HG02852 (cell line): ENCODE data around the gene MBLAC1.
A peak's percentile ranks its signal among the peaks of the same experiment; 100 is the strongest.

Experiments
- ATAC-seq: cut with Tn5 transposase; IDR thresholded peaks from one replicate; pipeline ENCODE4 v1.9.1; 2021; ENCODE audit warnings: mild to moderate bottlenecking, moderate library complexity; ENCODE audit not compliant: unreplicated experiment

The MBLAC1 gene

GRCh38 chr7:100152937-100153666 lies 26.3 kb downstream of the MBLAC1 start:
- no peak for ATAC-seq

GRCh38 chr7:100153708-100154535 lies 27.2 kb downstream of the MBLAC1 start:
- ATAC-seq, result no peak

GRCh38 chr7:100154651-100155491 lies 28.1 kb downstream of the MBLAC1 start:
- no peak for ATAC-seq

- no peak for ATAC-seq
These were observed 29.0 kb downstream of the MBLAC1 start for GRCh38 chr7:100155553-100156317.

- no peak for ATAC-seq
These were observed 29.7 kb downstream of the MBLAC1 start for GRCh38 chr7:100156331-100157068.

DNA sequence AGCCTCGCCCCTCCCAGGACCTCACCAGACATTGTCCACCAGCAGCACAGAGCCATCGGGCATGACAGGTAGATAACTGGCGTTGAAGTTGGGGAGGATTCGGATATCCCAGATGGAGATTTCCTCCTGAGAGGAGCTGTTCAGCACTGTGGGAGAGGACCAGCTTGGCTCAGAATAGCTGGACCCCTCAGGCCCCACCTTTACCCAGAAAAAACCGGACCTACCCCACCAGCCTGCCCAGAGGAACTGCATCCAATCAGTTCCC lies 30.2 kb downstream of the MBLAC1 start:
- ATAC-seq, result no peak

- ATAC-seq, result no peak
These were observed 30.8 kb downstream of the MBLAC1 start for GRCh38 chr7:100157334-100158228.

- peak; percentile 85 for ATAC-seq
These were observed 31.7 kb downstream of the MBLAC1 start, which contains the start of gene TRAPPC14 for GRCh38 chr7:100158229-100159098. Gene TRAPPC14, minus strand, starts transcription at chr7:100158723. Its CDS starts 224 bp downstream, at chr7:100158499.

- no peak for ATAC-seq
These were observed 32.4 kb downstream of the MBLAC1 start for GRCh38 chr7:100159099-100159623.

- no peak for ATAC-seq
These were observed 33.3 kb downstream of the MBLAC1 start for GRCh38 chr7:100160067-100160466.

DNA sequence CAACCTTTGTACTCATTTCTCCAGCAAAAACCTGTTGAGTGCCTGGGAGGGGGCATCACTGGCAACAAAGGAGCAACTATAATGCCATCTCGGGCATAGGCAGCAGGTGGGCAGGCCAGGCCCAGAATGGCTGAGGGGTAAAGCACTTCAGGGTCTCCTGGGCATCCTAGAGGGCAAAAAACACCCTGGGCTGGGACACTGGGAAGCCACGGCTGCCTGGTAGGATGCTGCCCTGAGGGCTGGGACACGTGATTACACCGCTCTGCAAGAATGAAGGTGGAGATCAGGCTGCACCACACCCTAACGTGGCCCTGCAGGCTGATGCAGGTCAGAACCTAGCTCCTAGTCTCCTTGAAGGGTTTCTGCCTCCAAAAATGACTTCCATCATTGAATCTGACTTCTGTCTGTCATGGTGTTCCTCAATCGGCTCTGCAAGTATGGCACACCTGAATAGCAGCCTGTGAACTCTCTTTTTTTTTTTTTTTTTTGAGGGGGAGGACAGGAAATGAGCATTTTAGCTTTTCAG lies 36.3 kb downstream of the MBLAC1 start:
- ATAC-seq, result no peak

GRCh38 chr7:100163871-100164270 lies 37.1 kb downstream of the MBLAC1 start:
- no peak for ATAC-seq

GRCh38 chr7:100166317-100166940 lies 39.7 kb downstream of the MBLAC1 start:
- no peak for ATAC-seq

DNA sequence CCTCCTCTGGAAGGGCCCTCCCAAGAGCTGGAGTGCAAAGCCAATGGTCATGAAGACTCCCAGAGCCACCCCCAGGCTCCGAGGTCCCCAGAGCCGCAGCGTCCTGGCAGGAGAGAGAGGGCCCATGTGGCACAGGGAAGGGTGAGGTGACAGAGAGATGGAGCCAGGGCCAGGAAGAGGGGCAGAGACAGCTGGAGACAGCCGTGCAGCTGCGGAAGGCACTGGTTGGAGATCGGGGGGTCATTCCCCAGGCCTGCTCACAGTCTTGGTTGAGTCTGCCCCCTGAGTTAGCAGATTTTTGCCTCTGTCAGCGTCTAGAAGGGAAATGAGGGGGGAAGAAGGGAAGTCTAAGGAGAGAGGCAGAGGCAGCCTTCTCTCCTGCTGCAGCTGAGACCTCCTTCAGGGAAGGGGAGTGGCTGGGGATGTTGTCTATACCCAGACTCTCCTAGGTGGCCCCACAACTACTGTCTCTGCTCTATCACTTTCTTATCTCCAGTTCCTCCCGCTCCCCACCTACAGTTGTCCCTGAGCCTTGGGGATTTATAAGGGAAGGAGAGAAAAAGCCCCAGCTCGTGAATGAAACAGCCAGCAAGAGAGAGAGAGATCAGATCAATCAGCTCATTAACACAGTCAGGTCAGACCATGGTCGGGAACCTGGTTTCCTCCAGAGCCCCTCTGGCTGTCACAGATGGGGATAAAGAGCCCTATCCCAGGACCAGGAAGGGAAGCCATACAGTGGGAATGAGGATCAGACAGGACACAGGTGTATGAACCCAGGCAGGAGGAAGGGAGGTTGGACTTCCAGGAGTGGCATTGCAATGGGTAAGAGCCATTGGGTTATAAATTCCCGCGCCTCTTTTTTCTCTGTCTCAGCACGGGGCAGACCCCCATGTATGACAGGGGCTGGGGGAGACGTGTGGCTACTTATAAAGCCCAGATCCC lies 40.5 kb downstream of the MBLAC1 start:
- no peak for ATAC-seq

GRCh38 chr7:100167912-100168323 lies 41.2 kb downstream of the MBLAC1 start:
- no peak for ATAC-seq
